Germinal center (tissue), 1 donor: ENCODE measurements around the gene PTPRB.

Experiments
- DNase-seq: peaks from one replicate; pipeline ENCODE4 v3.0.0; 2012; ENCODE audit warnings: mixed read lengths, low spot score

The PTPRB gene

GRCh38 chr12:70637303-70638085, at the start of gene PTPRB:
PTPRB (minus strand) TSS chr12:70637429; CDS start chr12:70637395, 34 bp downstream.
- DNase-seq: no peak

GRCh38 chr12:70686907-70687306, 49.7 kb upstream of the PTPRB start:
- no peak for DNase-seq

- DNase-seq: no peak
Measured at GRCh38 chr12:70686299-70686698, 49.1 kb upstream of the PTPRB start.

- DNase-seq: no peak
Measured at GRCh38 chr12:70683976-70684375, 46.7 kb upstream of the PTPRB start.

- no peak for DNase-seq
Measured at GRCh38 chr12:70671698-70672097, 34.5 kb upstream of the PTPRB start.

- no peak for DNase-seq
Measured at GRCh38 chr12:70670948-70671347, 33.7 kb upstream of the PTPRB start.

GRCh38 chr12:70667253-70667652, 30.0 kb upstream of the PTPRB start:
- DNase-seq: no peak

- DNase-seq: no peak
Measured at GRCh38 chr12:70666364-70666763, 29.1 kb upstream of the PTPRB start.

GRCh38 chr12:70664465-70664881, 27.2 kb upstream of the PTPRB start:
- DNase-seq: no peak

- DNase-seq: no peak
Measured at GRCh38 chr12:70663838-70664237, 26.6 kb upstream of the PTPRB start.

GRCh38 chr12:70661466-70662161, 24.4 kb upstream of the PTPRB start:
- no peak for DNase-seq

GRCh38 chr12:70660620-70661219, 23.5 kb upstream of the PTPRB start:
- DNase-seq: no peak

- DNase-seq: no peak
Measured at GRCh38 chr12:70660002-70660604, 22.9 kb upstream of the PTPRB start.

GRCh38 chr12:70659077-70659606, 21.9 kb upstream of the PTPRB start:
- DNase-seq: no peak

GRCh38 chr12:70657616-70658286, 20.5 kb upstream of the PTPRB start:
- no peak for DNase-seq

- DNase-seq: no peak
Measured at GRCh38 chr12:70652451-70652850, 15.2 kb upstream of the PTPRB start.

- DNase-seq: no peak
Measured at GRCh38 chr12:70648831-70649230, 11.6 kb upstream of the PTPRB start.

GRCh38 chr12:70648191-70648590, 11.0 kb upstream of the PTPRB start:
- DNase-seq: no peak

GRCh38 chr12:70646850-70647249, 9.6 kb upstream of the PTPRB start:
- DNase-seq: no peak

- DNase-seq: no peak
Measured at GRCh38 chr12:70645494-70646317, 8.5 kb upstream of the PTPRB start.

GRCh38 chr12:70644861-70645260, 7.6 kb upstream of the PTPRB start:
- DNase-seq: no peak
